ENCODE measurements around the gene ZNF195.
"Not testable (repeated sequence)": the region's sequence is repeated elsewhere in the genome, so short reads cannot be mapped to it uniquely, and the experiment has no call there.

ZNF195 gene

GRCh38 chr11:3340025-3340424, 38.9 kb downstream of the ZNF195 start:
- no peaks in the 10 kb centered on the region for H3K79me2 ChIP-seq

GRCh38 chr11:3339340-3339624, 39.7 kb downstream of the ZNF195 start:
- Histone ChIP-seq H3K4me1 (no peaks in the 10 kb centered on the region), H3K4me2 (ENCODE audit: low read length) (no peak overlapping the region), H3K79me2 (no peaks in the 10 kb centered on the region), H3K27ac (no peak overlapping the region), H3K9me3 (ENCODE audit: control insufficient read depth, low read length) (no peaks in the 10 kb centered on the region), H3K9ac (no peak overlapping the region), H3K36me3 (ENCODE audit: control insufficient read depth, insufficient read depth, low read length) (no peaks in the 10 kb centered on the region), H2AFZ (no peak overlapping the region), H3K4me3 (ENCODE audit: low read depth, low read length) (no peak overlapping the region), H3K27me3 (ENCODE audit: control insufficient read depth, insufficient read depth, low read length) (no peaks in the 10 kb centered on the region)
- no peak for TF ChIP-seq CTCF (IDR thresholded peaks at IDR 0.05)

More at GRCh38 chr11:3340025-3340424, 38.9 kb downstream of the ZNF195 start:
- H3K27ac ChIP-seq: no peak overlapping the region
- no peak overlapping the region for H3K9ac ChIP-seq
- H3K4me2 ChIP-seq (ENCODE audit: low read length): no peak overlapping the region
- no peaks in the 10 kb centered on the region for H3K9me3 ChIP-seq (ENCODE audit: control insufficient read depth, low read length)
- H3K4me3 ChIP-seq (ENCODE audit: low read depth, low read length): no peak overlapping the region
- no peak overlapping the region for H2AFZ ChIP-seq
- no peak for TF ChIP-seq CTCF (IDR thresholded peaks at IDR 0.05)
- no peaks in the 10 kb centered on the region for H3K27me3 ChIP-seq (ENCODE audit: control insufficient read depth, insufficient read depth, low read length)
- no peaks in the 10 kb centered on the region for H3K4me1 ChIP-seq
- no peaks in the 10 kb centered on the region for H3K36me3 ChIP-seq (ENCODE audit: control insufficient read depth, insufficient read depth, low read length)

GRCh38 chr11:3338569-3339339, 40.2 kb downstream of the ZNF195 start:
- no peak overlapping the region for H3K4me3 ChIP-seq (ENCODE audit: low read depth, low read length)
- no peaks in the 10 kb centered on the region for H3K79me2 ChIP-seq
- no peak for TF ChIP-seq CTCF (IDR thresholded peaks at IDR 0.05)
- H3K36me3 ChIP-seq (ENCODE audit: control insufficient read depth, insufficient read depth, low read length): no peaks in the 10 kb centered on the region
- H3K27ac ChIP-seq: no peak overlapping the region
- no peaks in the 10 kb centered on the region for H3K27me3 ChIP-seq (ENCODE audit: control insufficient read depth, insufficient read depth, low read length)
- H3K4me1 ChIP-seq: no peaks in the 10 kb centered on the region
- H3K9me3 ChIP-seq (ENCODE audit: control insufficient read depth, low read length): no peaks in the 10 kb centered on the region
- H3K9ac ChIP-seq: no peak overlapping the region
- no peak overlapping the region for H3K4me2 ChIP-seq (ENCODE audit: low read length)
- no peak overlapping the region for H2AFZ ChIP-seq

- not testable (repeated sequence) for H3K4me3 ChIP-seq (ENCODE audit: low read depth, low read length); H3K9me3 ChIP-seq (ENCODE audit: control insufficient read depth, low read length); H3K79me2 ChIP-seq; H3K9ac ChIP-seq; H3K27ac ChIP-seq; H3K4me2 ChIP-seq (ENCODE audit: low read length); H3K4me1 ChIP-seq; H2AFZ ChIP-seq; H3K27me3 ChIP-seq (ENCODE audit: control insufficient read depth, insufficient read depth, low read length); H3K36me3 ChIP-seq (ENCODE audit: control insufficient read depth, insufficient read depth, low read length)
Observed at GRCh38 chr11:3336420-3336819, 42.5 kb downstream of the ZNF195 start.

GRCh38 chr11:3333157-3333556, 45.8 kb downstream of the ZNF195 start:
- H3K9ac ChIP-seq; H3K4me1 ChIP-seq; H3K4me3 ChIP-seq (ENCODE audit: low read depth, low read length); H3K9me3 ChIP-seq (ENCODE audit: control insufficient read depth, low read length); H3K79me2 ChIP-seq; H3K27ac ChIP-seq; H3K27me3 ChIP-seq (ENCODE audit: control insufficient read depth, insufficient read depth, low read length); H3K4me2 ChIP-seq (ENCODE audit: low read length); H2AFZ ChIP-seq; H3K36me3 ChIP-seq (ENCODE audit: control insufficient read depth, insufficient read depth, low read length): not testable (repeated sequence)

GRCh38 chr11:3331078-3331477, 47.9 kb downstream of the ZNF195 start:
- H3K9ac ChIP-seq; H3K27me3 ChIP-seq (ENCODE audit: control insufficient read depth, insufficient read depth, low read length); H3K79me2 ChIP-seq; H3K4me1 ChIP-seq; H3K27ac ChIP-seq; H3K36me3 ChIP-seq (ENCODE audit: control insufficient read depth, insufficient read depth, low read length); H3K4me2 ChIP-seq (ENCODE audit: low read length); H3K4me3 ChIP-seq (ENCODE audit: low read depth, low read length); H3K9me3 ChIP-seq (ENCODE audit: control insufficient read depth, low read length); H2AFZ ChIP-seq: not testable (repeated sequence)

GRCh38 chr11:3330064-3330463, 48.9 kb downstream of the ZNF195 start:
- H3K79me2 ChIP-seq; H3K4me1 ChIP-seq; H3K9ac ChIP-seq; H3K4me2 ChIP-seq (ENCODE audit: low read length); H3K36me3 ChIP-seq (ENCODE audit: control insufficient read depth, insufficient read depth, low read length); H2AFZ ChIP-seq; H3K27me3 ChIP-seq (ENCODE audit: control insufficient read depth, insufficient read depth, low read length); H3K27ac ChIP-seq; H3K9me3 ChIP-seq (ENCODE audit: control insufficient read depth, low read length); H3K4me3 ChIP-seq (ENCODE audit: low read depth, low read length): not testable (repeated sequence)

GRCh38 chr11:3328503-3328902, 50.4 kb downstream of the ZNF195 start:
- not testable (repeated sequence) for H3K9me3 ChIP-seq (ENCODE audit: control insufficient read depth, low read length); H3K79me2 ChIP-seq; H3K4me2 ChIP-seq (ENCODE audit: low read length); H3K4me1 ChIP-seq; H3K27ac ChIP-seq; H3K27me3 ChIP-seq (ENCODE audit: control insufficient read depth, insufficient read depth, low read length); H3K4me3 ChIP-seq (ENCODE audit: low read depth, low read length); H2AFZ ChIP-seq; H3K36me3 ChIP-seq (ENCODE audit: control insufficient read depth, insufficient read depth, low read length); H3K9ac ChIP-seq

GRCh38 chr11:3326450-3326849, 52.5 kb downstream of the ZNF195 start:
- H3K27me3 ChIP-seq (ENCODE audit: control insufficient read depth, insufficient read depth, low read length); H3K27ac ChIP-seq; H3K4me3 ChIP-seq (ENCODE audit: low read depth, low read length); H2AFZ ChIP-seq; H3K36me3 ChIP-seq (ENCODE audit: control insufficient read depth, insufficient read depth, low read length); H3K79me2 ChIP-seq; H3K4me1 ChIP-seq; H3K9me3 ChIP-seq (ENCODE audit: control insufficient read depth, low read length); H3K4me2 ChIP-seq (ENCODE audit: low read length); H3K9ac ChIP-seq: not testable (repeated sequence)
